Endothelial cell of umbilical vein (primary cell): ENCODE data around the gene VAV3. TPM values are rescaled to one million over a fixed set of nuclear protein-coding genes. Genes with fewer than 3 reads are reported as not detected.

Source experiments
- BruUV-seq: library from RNA; stranded (reverse); fragments of 400-500 nt; replicated peaks from 2 replicates; lab custom pipeline; 2021; lab: Mats Ljungman, UMichigan
- CTCF ChIA-PET: fragments of 300-600, 350-600 bp; sonication (Branson Sonifier 250); formaldehyde crosslinking; loops from one replicate; lab custom pipeline; 2021; ENCODE audit warnings: antibody characterized with exemption, inconsistent platforms; lab: Charles Lee
- POLR2A ChIA-PET: fragments of 300-600, 350-600 bp; sonication (Branson Sonifier 250); formaldehyde crosslinking; loops from one replicate; lab custom pipeline; 2021; ENCODE audit warnings: antibody characterized with exemption, inconsistent platforms; lab: Charles Lee
- DNase-seq: peaks from one replicate; pipeline ENCODE4 v3.0.0-alpha.2; 2011; ENCODE audit warnings: low read depth, low spot score
- FAIRE-seq: peaks from 2 replicates; lab custom pipeline; 2011; peaks lifted over from hg19 to GRCh38; lab: Jason Lieb, UNC
- H2AFZ ChIP-seq: 2 replicates; pipeline ENCODE4 v1.6.0; 2012; ENCODE audit warnings: low read depth, low read length, control low read depth, inconsistent platforms
- H3K27ac ChIP-seq: 2 replicates; pipeline ENCODE4 v1.5.1; 2011; ENCODE audit warnings: low read depth, mild to moderate bottlenecking, control low read depth, low read length, moderate library complexity; ENCODE audit not compliant: insufficient read depth
- H3K27me3 ChIP-seq, 2 experiments: 2 replicates each; pipeline versions ENCODE4 v1.6.0 to v1.6.1; 2011; ENCODE audit warnings: low read length in 2 of 2, mixed read lengths in 1 of 2; ENCODE audit not compliant: control insufficient read depth in 2 of 2, insufficient read depth in 2 of 2
- H3K36me3 ChIP-seq, 2 experiments: 2 replicates in 1 of 2; 3 replicates in 1 of 2; pipeline ENCODE4 v1.5.1; 2011; ENCODE audit warnings: low read length in 2 of 2, mild to moderate bottlenecking in 1 of 2, moderate library complexity in 1 of 2; ENCODE audit not compliant: control insufficient read depth in 2 of 2, insufficient read depth in 2 of 2; ENCODE audit errors: extremely low read depth in 1 of 2
- H3K4me1 ChIP-seq: 3 replicates; pipeline ENCODE4 v1.5.1; 2011; ENCODE audit warnings: mild to moderate bottlenecking, low read length; ENCODE audit not compliant: control insufficient read depth, insufficient read depth; ENCODE audit errors: extremely low read depth
- H3K4me2 ChIP-seq: 2 replicates; pipeline ENCODE4 v1.6.1; 2011; ENCODE audit warnings: low read length, control low read depth, mixed read lengths; ENCODE audit not compliant: insufficient read depth
- H3K4me3 ChIP-seq, 3 experiments: fragments of 200-600 bp in 1 of 3; sonication (generic), shearing (Covaris generic) in 1 of 3; replicated peaks in 1 of 3; 2 replicates each; pipeline ENCODE4 v1.5.1; 2011 to 2016; ENCODE audit warnings: control low read depth in 3 of 3, low read length in 3 of 3, mild to moderate bottlenecking in 2 of 3, inconsistent platforms in 1 of 3, low read depth in 1 of 3, moderate library complexity in 1 of 3; ENCODE audit not compliant: insufficient read depth in 1 of 3
- H3K79me2 ChIP-seq: 2 replicates; pipeline ENCODE4 v1.6.0; 2012; ENCODE audit warnings: low read length, inconsistent platforms; ENCODE audit not compliant: control insufficient read depth, insufficient read depth
- H3K9ac ChIP-seq: replicated peaks from 2 replicates; pipeline ENCODE3; 2011; ENCODE audit warnings: low read length, control low read depth; ENCODE audit not compliant: insufficient read depth; ENCODE audit errors: extremely low read depth
- H3K9me1 ChIP-seq: replicated peaks from 3 replicates; pipeline ENCODE4 v1.6.0; 2011; ENCODE audit warnings: mild to moderate bottlenecking, low read length; ENCODE audit not compliant: control insufficient read depth, insufficient read depth; ENCODE audit errors: extremely low read depth
- H3K9me3 ChIP-seq: replicated peaks from 2 replicates; pipeline ENCODE4 v1.5.1; 2012; ENCODE audit warnings: low read length, inconsistent platforms; ENCODE audit not compliant: control insufficient read depth, insufficient read depth
- H4K20me1 ChIP-seq: replicated peaks from 2 replicates; pipeline ENCODE3; 2011; ENCODE audit warnings: mild to moderate bottlenecking, low read length; ENCODE audit not compliant: control insufficient read depth, insufficient read depth; ENCODE audit errors: extremely low read depth
- CTCF ChIP-seq, 2 donors: IDR thresholded peaks; 1 replicate in 1 of 2; 2 replicates in 1 of 2; pipeline ENCODE4 v1.5.1; 2011; ENCODE audit warnings: low read length in 2 of 2, mild to moderate bottlenecking in 2 of 2, moderate library complexity in 2 of 2, control low read depth in 1 of 2, inconsistent platforms in 1 of 2, low read depth in 1 of 2; ENCODE audit not compliant: insufficient read depth in 1 of 2; ENCODE audit errors: extremely low read depth in 1 of 2
- EZH2 ChIP-seq: IDR thresholded peaks from 2 replicates; pipeline ENCODE4 v1.6.1; 2012; ENCODE audit warnings: borderline replicate concordance, low read depth, mild to moderate bottlenecking, moderate library complexity, low read length, inconsistent platforms; ENCODE audit not compliant: severe bottlenecking
- FOS ChIP-seq: IDR thresholded peaks from 2 replicates; pipeline ENCODE4 v1.6.1; 2011; ENCODE audit warnings: mild to moderate bottlenecking, low read length, moderate library complexity, borderline replicate concordance; ENCODE audit not compliant: insufficient read depth
- GATA2 ChIP-seq: IDR thresholded peaks from 2 replicates; pipeline ENCODE4 v1.7.0; 2011; ENCODE audit warnings: low read depth, mild to moderate bottlenecking, moderate library complexity, mixed read lengths, low read length; ENCODE audit not compliant: insufficient read length, insufficient read depth
- JUN ChIP-seq: IDR thresholded peaks from 2 replicates; pipeline ENCODE4 v1.6.1; 2011; ENCODE audit warnings: borderline replicate concordance, low read depth; ENCODE audit not compliant: insufficient read length, insufficient read depth
- MAX ChIP-seq: IDR thresholded peaks from 2 replicates; pipeline ENCODE4 v1.6.1; 2011; ENCODE audit not compliant: insufficient read depth, insufficient read length
- MYC ChIP-seq: IDR thresholded peaks from one replicate; pipeline ENCODE4 v1.6.1; 2011; ENCODE audit warnings: mild to moderate bottlenecking, low read depth, low read length
- POLR2A ChIP-seq: IDR thresholded peaks from 2 replicates; pipeline ENCODE4 v1.6.1; 2012; ENCODE audit warnings: low read depth, mild to moderate bottlenecking, control low read depth, low read length
- POLR2AphosphoS5 ChIP-seq: IDR thresholded peaks from 2 replicates; pipeline ENCODE4 v1.6.1; 2012; ENCODE audit warnings: low read depth, mild to moderate bottlenecking, control low read depth, low read length, moderate library complexity; ENCODE audit not compliant: insufficient read depth
- dilution Hi-C: fragments of 300-500 bp; cut with MboI; formaldehyde crosslinking; loops from one replicate; pipeline ENCODE4 v1.15.0; 2019; ENCODE audit warnings: low sequenced_read_pairs; ENCODE audit not compliant: extremely low pct_ligation_motif_present
- intact Hi-C: fragments of 100-400 bp; cut with micrococcal nuclease; formaldehyde crosslinking; loops from one replicate; pipeline ENCODE4 v1.10.0; 2022
- polyA plus RNA-seq, 4 experiments: library from polyadenylated mRNA; depleted of rRNA in 3 of 4; stranded (reverse) in 3 of 4; unstranded in 1 of 4; fragments of >200 nt; gene quantifications; 2 replicates each; pipeline versions ENCODE4 v1.2.1 to v1.2.3, GENCODE V29; 2011 to 2012; ENCODE audit warnings: missing spikeins in 1 of 4
- total RNA-seq: library from RNA; stranded (reverse); gene quantifications from 2 replicates; pipeline ENCODE4 v1.2.3, GENCODE V29; 2021

Gene VAV3
- total and polyA plus RNA-seq, 2 donors (not counting 3 experiments of a cell fraction or from before 2014, with no cell fraction given), result 0.18 to 1.5 TPM

- Histone ChIP-seq H3K4me3 (no peak overlapping the region), H3K27ac (no peak overlapping the region), H3K27me3 (no peaks in the 10 kb centered on the region), H3K4me1 (no peaks in the 10 kb centered on the region), H3K9ac (no peak overlapping the region), H3K9me3 (no peaks in the 10 kb centered on the region), H4K20me1 (no peaks in the 10 kb centered on the region), H2AFZ (no peak overlapping the region), H3K36me3 (no peaks in the 10 kb centered on the region), H3K9me1 (no peaks in the 10 kb centered on the region), H3K79me2 (no peaks in the 10 kb centered on the region), H3K4me2 (no peak overlapping the region)
- dilution Hi-C loops (no loop called here), intact Hi-C loops (no loop called here)
- BruUV-seq, result no TSS peak
- ChIA-PET CTCF (no interaction called here), POLR2A (no interaction called here)
- FAIRE-seq (no peak), DNase-seq (no peak)
- TF ChIP-seq EZH2, result no peak
- TF ChIP-seq FOS, result no peak
- no peak for TF ChIP-seq JUN
- no peak for TF ChIP-seq POLR2AphosphoS5
- no peak for TF ChIP-seq CTCF (IDR thresholded peaks at IDR 0.05; ENCODE audit: extremely low read depth in 1 of 2, insufficient read depth in 1 of 2, low read depth in 1 of 2, low read length in 2 of 2)
- no peak for TF ChIP-seq POLR2A
- no peak for TF ChIP-seq MAX
- TF ChIP-seq MYC, result no peak
- no peak for TF ChIP-seq GATA2
Measured at GRCh38 chr1:107548276-107548675, 416.7 kb downstream of the VAV3 start.
